ENCODE data around the gene CYSTM1. TPM values are rescaled to one million over a fixed set of nuclear protein-coding genes. Genes with fewer than 3 reads are reported as not detected.

The CYSTM1 gene
- total and polyA plus RNA-seq, 4 donors: 8.1 to 45.7 (median 23.4) TPM

DNA sequence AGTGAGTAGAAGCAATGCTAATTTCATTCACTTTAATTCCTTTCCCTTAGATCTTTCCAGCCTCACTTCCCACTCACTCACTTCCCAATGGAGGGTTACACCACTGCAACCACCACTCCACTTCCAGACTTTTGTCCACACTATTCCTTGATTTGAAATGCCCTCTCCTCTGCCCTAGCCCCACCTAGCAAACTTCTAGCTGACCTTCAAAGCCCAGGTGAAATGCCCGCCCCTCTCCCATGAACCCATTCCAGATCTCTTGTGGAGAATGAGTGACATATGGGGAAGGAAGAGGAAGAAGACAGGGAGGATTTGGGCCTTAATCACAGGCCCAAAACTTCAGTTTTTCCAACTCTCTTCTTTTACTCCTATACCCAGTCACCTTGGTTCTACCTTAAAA is 90.9 kb downstream of the CYSTM1 start:
- Histone ChIP-seq H3K9ac (ENCODE audit: low read depth in 1 of 2, low read length in 2 of 2) (no peak overlapping the region), H3K27me3 (ENCODE audit: control insufficient read depth in 4 of 4, insufficient read depth in 4 of 4, low read length in 3 of 4) (no peaks in the 10 kb centered on the region), H3K27ac (ENCODE audit: low read depth in 1 of 2, low read length in 2 of 2) (no peak overlapping the region), H3K36me3 (ENCODE audit: control insufficient read depth in 4 of 4, insufficient read depth in 3 of 4, low read depth in 1 of 4, low read length in 3 of 4) (no peaks in the 10 kb centered on the region), H3K9me3 (ENCODE audit: control insufficient read depth in 4 of 4, low read length in 3 of 4) (no peaks in the 10 kb centered on the region), H3K4me3 (ENCODE audit: low read depth in 1 of 3, low read length in 3 of 3) (no peak overlapping the region), H3K4me1 (ENCODE audit: control insufficient read depth in 4 of 4, insufficient read depth in 4 of 4, low read length in 3 of 4) (peaks cover 2 to 21% (median 11%) of the 10 kb centered on the region in 4 donors)
- WGBS: 96% methylated on average over 1 of the region's 1 CpG
- DNase-seq (ENCODE audit: low spot score): no peak
- TF ChIP-seq RAD21 (IDR thresholded peaks at IDR 0.05) (no peak), TAF1 (conservative IDR thresholded peaks at IDR 0.05) (no peak), JUND (IDR thresholded peaks at IDR 0.05) (no peak), FOXA2 (IDR thresholded peaks at IDR 0.05) (no peak), HNF4G (IDR thresholded peaks at IDR 0.05) (no peak), HNF4A (conservative IDR thresholded peaks at IDR 0.05) (no peak)
- TF ChIP-seq, protein P1, sequence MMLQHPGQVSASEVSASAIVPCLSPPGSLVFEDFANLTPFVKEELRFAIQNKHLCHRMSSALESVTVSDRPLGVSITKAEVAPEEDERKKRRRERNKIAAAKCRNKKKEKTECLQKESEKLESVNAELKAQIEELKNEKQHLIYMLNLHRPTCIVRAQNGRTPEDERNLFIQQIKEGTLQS (IDR thresholded peaks at IDR 0.05): no peak

DNA sequence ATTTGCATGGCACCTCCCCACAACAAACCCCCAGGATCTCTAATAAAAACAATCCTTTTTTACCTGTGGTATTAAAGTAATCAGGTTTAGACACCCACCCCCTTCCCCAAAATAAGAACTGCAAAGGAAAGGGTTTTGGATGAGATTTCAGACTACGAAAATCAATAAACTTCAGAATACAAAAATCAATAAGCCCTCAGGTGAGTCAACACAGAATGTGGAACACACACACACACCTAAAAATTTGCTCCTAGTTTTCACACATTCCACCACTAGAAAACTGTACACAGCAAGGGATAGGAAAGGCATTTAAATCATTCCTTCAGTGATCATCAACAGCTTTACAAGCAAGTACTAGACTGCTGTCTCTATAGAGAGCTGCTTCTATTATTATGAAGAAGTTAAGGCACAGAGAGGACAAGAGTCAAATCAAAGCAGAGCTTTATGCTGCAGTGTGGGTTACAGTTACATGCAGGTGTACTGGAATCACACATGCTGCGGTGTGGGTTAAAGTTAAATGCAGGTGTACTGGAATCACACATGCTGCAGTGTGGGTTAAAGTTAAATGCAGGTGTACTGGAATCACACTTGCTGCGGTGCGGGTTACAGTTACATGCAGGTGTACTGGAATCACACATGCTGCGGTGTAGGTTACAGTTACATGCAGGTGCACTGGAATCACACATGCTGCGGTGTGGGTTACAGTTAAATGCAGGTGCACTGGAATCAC is 91.6 kb downstream of the CYSTM1 start:
- Histone ChIP-seq H3K9me3 (ENCODE audit: control insufficient read depth in 4 of 4, low read length in 3 of 4) (no peaks in the 10 kb centered on the region), H3K27ac (ENCODE audit: low read depth in 1 of 2, low read length in 2 of 2) (no peak overlapping the region), H3K4me1 (ENCODE audit: control insufficient read depth in 4 of 4, insufficient read depth in 4 of 4, low read length in 3 of 4) (peaks cover 2 to 18% (median 11%) of the 10 kb centered on the region in 4 donors), H3K4me3 (ENCODE audit: low read depth in 1 of 3, low read length in 3 of 3) (no peak overlapping the region), H3K36me3 (ENCODE audit: control insufficient read depth in 4 of 4, insufficient read depth in 3 of 4, low read depth in 1 of 4, low read length in 3 of 4) (no peaks in the 10 kb centered on the region), H3K9ac (ENCODE audit: low read depth in 1 of 2, low read length in 2 of 2) (no peak overlapping the region), H3K27me3 (ENCODE audit: control insufficient read depth in 4 of 4, insufficient read depth in 4 of 4, low read length in 3 of 4) (no peaks in the 10 kb centered on the region)
- no peak for DNase-seq (ENCODE audit: low spot score)
- no peak for TF ChIP-seq TAF1 (conservative IDR thresholded peaks at IDR 0.05)
- TF ChIP-seq, protein P2, sequence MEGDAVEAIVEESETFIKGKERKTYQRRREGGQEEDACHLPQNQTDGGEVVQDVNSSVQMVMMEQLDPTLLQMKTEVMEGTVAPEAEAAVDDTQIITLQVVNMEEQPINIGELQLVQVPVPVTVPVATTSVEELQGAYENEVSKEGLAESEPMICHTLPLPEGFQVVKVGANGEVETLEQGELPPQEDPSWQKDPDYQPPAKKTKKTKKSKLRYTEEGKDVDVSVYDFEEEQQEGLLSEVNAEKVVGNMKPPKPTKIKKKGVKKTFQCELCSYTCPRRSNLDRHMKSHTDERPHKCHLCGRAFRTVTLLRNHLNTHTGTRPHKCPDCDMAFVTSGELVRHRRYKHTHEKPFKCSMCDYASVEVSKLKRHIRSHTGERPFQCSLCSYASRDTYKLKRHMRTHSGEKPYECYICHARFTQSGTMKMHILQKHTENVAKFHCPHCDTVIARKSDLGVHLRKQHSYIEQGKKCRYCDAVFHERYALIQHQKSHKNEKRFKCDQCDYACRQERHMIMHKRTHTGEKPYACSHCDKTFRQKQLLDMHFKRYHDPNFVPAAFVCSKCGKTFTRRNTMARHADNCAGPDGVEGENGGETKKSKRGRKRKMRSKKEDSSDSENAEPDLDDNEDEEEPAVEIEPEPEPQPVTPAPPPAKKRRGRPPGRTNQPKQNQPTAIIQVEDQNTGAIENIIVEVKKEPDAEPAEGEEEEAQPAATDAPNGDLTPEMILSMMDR (IDR thresholded peaks at IDR 0.05; ENCODE audit: low read depth, low read length, missing input control): no peak
- TF ChIP-seq FOXA1 (IDR thresholded peaks at IDR 0.05): no peak
- TF ChIP-seq EGR1 (IDR thresholded peaks at IDR 0.05; ENCODE audit: low read depth in 2 of 2): no peak
- TF ChIP-seq, protein P3, sequence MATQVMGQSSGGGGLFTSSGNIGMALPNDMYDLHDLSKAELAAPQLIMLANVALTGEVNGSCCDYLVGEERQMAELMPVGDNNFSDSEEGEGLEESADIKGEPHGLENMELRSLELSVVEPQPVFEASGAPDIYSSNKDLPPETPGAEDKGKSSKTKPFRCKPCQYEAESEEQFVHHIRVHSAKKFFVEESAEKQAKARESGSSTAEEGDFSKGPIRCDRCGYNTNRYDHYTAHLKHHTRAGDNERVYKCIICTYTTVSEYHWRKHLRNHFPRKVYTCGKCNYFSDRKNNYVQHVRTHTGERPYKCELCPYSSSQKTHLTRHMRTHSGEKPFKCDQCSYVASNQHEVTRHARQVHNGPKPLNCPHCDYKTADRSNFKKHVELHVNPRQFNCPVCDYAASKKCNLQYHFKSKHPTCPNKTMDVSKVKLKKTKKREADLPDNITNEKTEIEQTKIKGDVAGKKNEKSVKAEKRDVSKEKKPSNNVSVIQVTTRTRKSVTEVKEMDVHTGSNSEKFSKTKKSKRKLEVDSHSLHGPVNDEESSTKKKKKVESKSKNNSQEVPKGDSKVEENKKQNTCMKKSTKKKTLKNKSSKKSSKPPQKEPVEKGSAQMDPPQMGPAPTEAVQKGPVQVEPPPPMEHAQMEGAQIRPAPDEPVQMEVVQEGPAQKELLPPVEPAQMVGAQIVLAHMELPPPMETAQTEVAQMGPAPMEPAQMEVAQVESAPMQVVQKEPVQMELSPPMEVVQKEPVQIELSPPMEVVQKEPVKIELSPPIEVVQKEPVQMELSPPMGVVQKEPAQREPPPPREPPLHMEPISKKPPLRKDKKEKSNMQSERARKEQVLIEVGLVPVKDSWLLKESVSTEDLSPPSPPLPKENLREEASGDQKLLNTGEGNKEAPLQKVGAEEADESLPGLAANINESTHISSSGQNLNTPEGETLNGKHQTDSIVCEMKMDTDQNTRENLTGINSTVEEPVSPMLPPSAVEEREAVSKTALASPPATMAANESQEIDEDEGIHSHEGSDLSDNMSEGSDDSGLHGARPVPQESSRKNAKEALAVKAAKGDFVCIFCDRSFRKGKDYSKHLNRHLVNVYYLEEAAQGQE (IDR thresholded peaks at IDR 0.05): no peak
- TF ChIP-seq GABPA (IDR thresholded peaks at IDR 0.05 in 1 of 2, conservative IDR thresholded peaks at IDR 0.05 in 1 of 2): no peak
- TF ChIP-seq YY1 (IDR thresholded peaks at IDR 0.05): no peak
- TF ChIP-seq RAD21 (IDR thresholded peaks at IDR 0.05): no peak
- no peak for TF ChIP-seq FOXA2 (IDR thresholded peaks at IDR 0.05)
- TF ChIP-seq RXRA (IDR thresholded peaks at IDR 0.05): no peak
- TF ChIP-seq, protein P1 (IDR thresholded peaks at IDR 0.05): no peak
- TF ChIP-seq, protein P4, sequence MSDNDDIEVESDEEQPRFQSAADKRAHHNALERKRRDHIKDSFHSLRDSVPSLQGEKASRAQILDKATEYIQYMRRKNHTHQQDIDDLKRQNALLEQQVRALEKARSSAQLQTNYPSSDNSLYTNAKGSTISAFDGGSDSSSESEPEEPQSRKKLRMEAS (IDR thresholded peaks at IDR 0.05): no peak
- no peak for TF ChIP-seq JUND (IDR thresholded peaks at IDR 0.05)
- TF ChIP-seq SP1 (IDR thresholded peaks at IDR 0.05): no peak
- no peak for TF ChIP-seq NR2F2 (IDR thresholded peaks at IDR 0.05)
- TF ChIP-seq, protein P5, sequence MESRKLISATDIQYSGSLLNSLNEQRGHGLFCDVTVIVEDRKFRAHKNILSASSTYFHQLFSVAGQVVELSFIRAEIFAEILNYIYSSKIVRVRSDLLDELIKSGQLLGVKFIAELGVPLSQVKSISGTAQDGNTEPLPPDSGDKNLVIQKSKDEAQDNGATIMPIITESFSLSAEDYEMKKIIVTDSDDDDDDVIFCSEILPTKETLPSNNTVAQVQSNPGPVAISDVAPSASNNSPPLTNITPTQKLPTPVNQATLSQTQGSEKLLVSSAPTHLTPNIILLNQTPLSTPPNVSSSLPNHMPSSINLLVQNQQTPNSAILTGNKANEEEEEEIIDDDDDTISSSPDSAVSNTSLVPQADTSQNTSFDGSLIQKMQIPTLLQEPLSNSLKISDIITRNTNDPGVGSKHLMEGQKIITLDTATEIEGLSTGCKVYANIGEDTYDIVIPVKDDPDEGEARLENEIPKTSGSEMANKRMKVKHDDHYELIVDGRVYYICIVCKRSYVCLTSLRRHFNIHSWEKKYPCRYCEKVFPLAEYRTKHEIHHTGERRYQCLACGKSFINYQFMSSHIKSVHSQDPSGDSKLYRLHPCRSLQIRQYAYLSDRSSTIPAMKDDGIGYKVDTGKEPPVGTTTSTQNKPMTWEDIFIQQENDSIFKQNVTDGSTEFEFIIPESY (IDR thresholded peaks at IDR 0.05): no peak
- no peak for TF ChIP-seq HNF4A (conservative IDR thresholded peaks at IDR 0.05)
- no peak for TF ChIP-seq HNF4G (IDR thresholded peaks at IDR 0.05)
- 83% methylated on average over 6 of the region's 6 CpGs for WGBS
